K562 (cell line): ENCODE measurements around the gene GRHL3. TPM values are rescaled to one million over a fixed set of nuclear protein-coding genes. Genes with fewer than 3 reads are reported as not detected.

Experiments used
- ATAC-seq: fragments of 200-7000 bp; cut with Tn5 transposase; 3 replicates; pipeline ENCODE4 v1.9.1; 2020; ENCODE audit warnings: moderate library complexity
- BruUV-seq: library from RNA; stranded (reverse); fragments of 400-500 nt; replicated peaks from 2 replicates; lab custom pipeline; 2021; lab: Mats Ljungman, UMichigan
- CTCF ChIA-PET: fragments of 300-600 bp; formaldehyde crosslinking; extraction: SDS; loops from one replicate; lab custom pipeline; 2021; ENCODE audit warnings: low intra/inter-chr PET ratio; lab: Yijun Ruan, JAX
- POLR2A ChIA-PET: fragments of 300-600, 350-650 bp; sonication (Branson Sonifier 250); formaldehyde crosslinking; extraction: SDS; loops from one replicate; lab custom pipeline; 2021; ENCODE audit warnings: antibody characterized with exemption, inconsistent platforms; lab: Yijun Ruan, JAX
- DNase-seq, 4 experiments: peaks; one replicate each; pipeline versions ENCODE4 v3.0.0 to v3.0.0-alpha.2; 2011 to 2018; ENCODE audit warnings: low spot score in 3 of 4, mixed read lengths in 3 of 4; ENCODE audit errors: extremely low read depth in 1 of 4
- FAIRE-seq: peaks from 2 replicates; lab custom pipeline; 2011; peaks lifted over from hg19 to GRCh38; lab: Jason Lieb, UNC
- H2AFZ ChIP-seq: 2 replicates; pipeline ENCODE4 v1.6.0; 2011; ENCODE audit warnings: low read depth, low read length, control low read depth, inconsistent platforms
- H3K27ac ChIP-seq: fragments of 200-600 bp; 3 replicates; pipeline ENCODE4 v1.8.0; 2011; ENCODE audit warnings: low read depth, mild to moderate bottlenecking, control low read depth, inconsistent platforms, low read length, moderate library complexity, mixed read lengths; ENCODE audit errors: extremely low read depth
- H3K27me3 ChIP-seq, 2 experiments: fragments of 300-600 bp in 1 of 2; 2 replicates in 1 of 2; 3 replicates in 1 of 2; pipeline versions ENCODE4 v1.6.0 to v1.8.0; 2011; ENCODE audit warnings: inconsistent platforms in 2 of 2, low read length in 2 of 2, mild to moderate bottlenecking in 1 of 2, mixed read lengths in 1 of 2, moderate library complexity in 1 of 2; ENCODE audit not compliant: control insufficient read depth in 2 of 2, insufficient read depth in 2 of 2
- H3K36me3 ChIP-seq: fragments of 300-600 bp; 3 replicates; pipeline ENCODE4 v1.8.0; 2011; ENCODE audit warnings: mild to moderate bottlenecking, low read length, inconsistent platforms; ENCODE audit not compliant: control insufficient read depth, insufficient read depth
- H3K4me1 ChIP-seq, 2 experiments: fragments of 200-600 bp in 1 of 2; replicated peaks in 1 of 2; 2 replicates in 1 of 2; 3 replicates in 1 of 2; pipeline versions ENCODE4 v1.5.1 to v1.8.0; 2011; ENCODE audit warnings: inconsistent platforms in 2 of 2, low read length in 2 of 2, mild to moderate bottlenecking in 1 of 2, mixed read lengths in 1 of 2, moderate library complexity in 1 of 2; ENCODE audit not compliant: control insufficient read depth in 2 of 2, insufficient read depth in 2 of 2
- H3K4me2 ChIP-seq: 2 replicates; pipeline ENCODE4 v1.6.1; 2011; ENCODE audit warnings: low read length, control low read depth, inconsistent platforms, mixed read lengths; ENCODE audit not compliant: insufficient read depth
- H3K4me3 ChIP-seq: fragments of 200-600 bp; sonication (generic), shearing (Covaris generic); 2 replicates; pipeline ENCODE4 v1.5.1; 2016; ENCODE audit warnings: control low read depth, inconsistent platforms
- H3K79me2 ChIP-seq: fragments of 200-600 bp; 3 replicates; pipeline ENCODE4 v1.8.0; 2011; ENCODE audit warnings: low read length, inconsistent platforms; ENCODE audit not compliant: control insufficient read depth, insufficient read depth
- H3K9ac ChIP-seq, 2 experiments: 2 replicates each; pipeline versions ENCODE4 v1.6.0 to v1.6.1; 2011; ENCODE audit warnings: low read depth in 2 of 2, low read length in 2 of 2, control low read depth in 1 of 2, inconsistent platforms in 1 of 2, mild to moderate bottlenecking in 1 of 2, mixed read lengths in 1 of 2; ENCODE audit not compliant: insufficient read depth in 1 of 2
- H3K9me1 ChIP-seq: one replicate; pipeline ENCODE4 v1.6.0; 2011; ENCODE audit warnings: inconsistent platforms, mild to moderate bottlenecking, low read length, moderate library complexity; ENCODE audit not compliant: control insufficient read depth, insufficient read depth
- H3K9me3 ChIP-seq: replicated peaks from 2 replicates; pipeline ENCODE4 v1.5.1; 2011; ENCODE audit warnings: low read depth, low read length, inconsistent platforms; ENCODE audit not compliant: control insufficient read depth, insufficient read depth
- H4K20me1 ChIP-seq: replicated peaks from 2 replicates; pipeline ENCODE4 v1.6.1; 2011; ENCODE audit warnings: low read length, inconsistent platforms, mixed read lengths; ENCODE audit not compliant: control insufficient read depth, insufficient read depth
- BACH1 ChIP-seq: fragments of 200-800 bp; sonication (Bioruptor generic); IDR thresholded peaks from 2 replicates; pipeline ENCODE4 v1.6.1; 2016; ENCODE audit warnings: missing genetic modification characterization, missing compliant biosample characterization
- ZNF384 ChIP-seq: IDR thresholded peaks from 2 replicates; pipeline ENCODE4 v1.6.1; 2012; ENCODE audit warnings: low read depth, low read length, improper control_type of control experiment
- WGBS: fragments of 100-300 bp; shearing (Covaris generic); methylation state at CpG from one replicate; pipeline ENCODE4 v1.1.6; 2016; ENCODE audit warnings: low coverage, mixed read lengths; ENCODE audit not compliant: insufficient coverage; ENCODE audit errors: missing lambda C conversion rate; 5-methylcytosine and 5-hydroxymethylcytosine counted together
- in situ Hi-C: fragments of 300-500 bp; cut with MboI; formaldehyde crosslinking; loops from 4 replicates; pipeline ENCODE4 v1.15.0; 2018; ENCODE audit warnings: inconsistent platforms, mixed read lengths
- intact Hi-C: fragments of 100-400 bp; cut with micrococcal nuclease; formaldehyde crosslinking; loops from 2 replicates; pipeline ENCODE4 v1.14.2; 2022
- polyA plus RNA-seq, 8 experiments: library from polyadenylated mRNA; depleted of rRNA in 4 of 8; stranded (reverse) in 5 of 8; unstranded in 3 of 8; fragments of >200 nt; fragmentation: Nextera tagmentation in 2 of 8; fragmentation: Illumina TruSeq in 1 of 8; extraction: Ambion mirVana in 2 of 8; extraction: Trizol in 1 of 8; gene quantifications; 2 replicates each; pipeline versions ENCODE4 v1.2.1 to v1.2.3, GENCODE V29; 2011 to 2014; ENCODE audit warnings: inconsistent platforms in 1 of 8, missing spikeins in 1 of 8
- total RNA-seq, 7 experiments: library from RNA; depleted of rRNA in 6 of 7; stranded (reverse); fragments of >200 nt in 6 of 7; fragmentation: Illumina TruSeq in 2 of 7; extraction: Trizol in 2 of 7; gene quantifications; 2 replicates each; pipeline versions ENCODE4 v1.2.1 to v1.2.3, GENCODE V29; 2011 to 2021; ENCODE audit warnings: low replicate concordance in 1 of 7
- TF ChIP-seq, protein P1 (sequence below): sonication (generic); IDR thresholded peaks from 2 replicates; pipeline ENCODE4 v1.6.1; 2016

Gene GRHL3
- total and polyA plus RNA-seq, 9 of the 15 experiments (the other 6 are each of a cell fraction or from before 2014, with no cell fraction given): 0.01 to 0.04 TPM; not detected in 7

DNA sequence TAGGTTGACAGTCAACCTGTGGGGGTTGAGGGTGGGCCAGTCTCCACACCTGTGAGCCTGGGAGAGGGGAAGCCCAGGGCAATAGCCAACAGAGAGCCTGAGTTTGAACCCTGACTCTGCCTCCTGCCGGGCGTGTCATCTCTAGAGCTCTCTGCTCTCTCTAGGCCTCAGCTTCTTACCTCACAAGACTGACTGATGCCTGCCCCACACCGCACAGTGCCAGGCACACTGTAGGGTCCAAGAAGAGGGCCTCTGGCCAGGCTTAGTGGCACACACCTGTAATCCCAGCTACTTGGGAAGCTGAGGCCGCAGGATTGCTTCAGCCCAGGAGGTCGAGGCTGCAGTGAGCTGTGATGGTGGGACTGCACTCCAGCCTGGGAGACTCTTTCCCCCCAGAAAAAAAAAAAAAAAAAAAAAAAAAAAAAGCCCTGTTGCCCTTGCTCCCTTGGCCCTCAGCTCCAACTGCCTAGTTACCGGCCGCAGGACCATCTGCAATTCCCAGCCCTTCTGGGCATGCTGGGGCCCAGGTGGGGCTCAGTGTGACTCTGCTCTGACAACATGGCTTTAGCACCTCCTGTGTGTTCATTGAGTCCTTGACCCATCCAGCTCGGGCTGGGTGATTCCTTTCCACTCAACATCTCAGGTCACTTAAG lies 25.1 kb downstream of the GRHL3 start:
- no peaks in the 10 kb centered on the region for H3K79me2 ChIP-seq
- H3K9ac ChIP-seq: no peak overlapping the region
- in situ Hi-C loops: no loop called here
- 5% methylated on average over 8 of the region's 8 CpGs for WGBS
- intact Hi-C loops: no loop called here
- CTCF ChIA-PET: no interaction called here
- H3K27me3 ChIP-seq: peaks cover 30 to 85% of the 10 kb centered on the region in 2 experiments
- H4K20me1 ChIP-seq: peaks cover 16% of the 10 kb centered on the region
- ATAC-seq (peak; percentile 44), FAIRE-seq (no peak), DNase-seq (no peak)
- POLR2A ChIA-PET: interaction anchor here (0.6 to 1.1 kb wide), 2 partner anchors 136 to 142 kb away, joined by 3 to 4 read pairs; no protein-coding TSS in a partner anchor
- TF ChIP-seq BACH1 (tag): no peak
- 0 out of 2 replicates have a peak, but pooled peaks have one; percentile 10 for TF ChIP-seq ZNF384
- H2AFZ ChIP-seq: no peak overlapping the region
- no peaks in the 10 kb centered on the region for H3K9me3 ChIP-seq
- H3K4me2 ChIP-seq: no peak overlapping the region
- no peak overlapping the region for H3K27ac ChIP-seq
- no peaks in the 10 kb centered on the region for H3K9me1 ChIP-seq
- H3K4me1 ChIP-seq: peaks cover 0 to 13% of the 10 kb centered on the region in 2 experiments; a peak in 2 of 5 replicates
- H3K36me3 ChIP-seq: no peaks in the 10 kb centered on the region
- BruUV-seq: no TSS peak
- H3K4me3 ChIP-seq: no peak overlapping the region

GRCh38 chr1:24345334-24345733 lies 26.2 kb downstream of the GRHL3 start:
- TF ChIP-seq, protein P1, sequence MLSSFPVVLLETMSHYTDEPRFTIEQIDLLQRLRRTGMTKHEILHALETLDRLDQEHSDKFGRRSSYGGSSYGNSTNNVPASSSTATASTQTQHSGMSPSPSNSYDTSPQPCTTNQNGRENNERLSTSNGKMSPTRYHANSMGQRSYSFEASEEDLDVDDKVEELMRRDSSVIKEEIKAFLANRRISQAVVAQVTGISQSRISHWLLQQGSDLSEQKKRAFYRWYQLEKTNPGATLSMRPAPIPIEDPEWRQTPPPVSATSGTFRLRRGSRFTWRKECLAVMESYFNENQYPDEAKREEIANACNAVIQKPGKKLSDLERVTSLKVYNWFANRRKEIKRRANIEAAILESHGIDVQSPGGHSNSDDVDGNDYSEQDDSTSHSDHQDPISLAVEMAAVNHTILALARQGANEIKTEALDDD: no peak
- intact Hi-C loops: no loop called here
- ATAC-seq (no peak), DNase-seq (no peak), FAIRE-seq (no peak)
- Histone ChIP-seq H3K27ac (no peak overlapping the region), H3K4me1 (peaks cover 0 to 13% of the 10 kb centered on the region in 2 experiments; a peak in 2 of 5 replicates), H3K9me3 (no peaks in the 10 kb centered on the region), H2AFZ (no peak overlapping the region), H3K9me1 (no peaks in the 10 kb centered on the region), H3K9ac (no peak overlapping the region), H4K20me1 (peaks cover 15% of the 10 kb centered on the region), H3K36me3 (no peaks in the 10 kb centered on the region), H3K4me2 (no peak overlapping the region), H3K79me2 (no peaks in the 10 kb centered on the region), H3K27me3 (peaks cover 34 to 86% of the 10 kb centered on the region in 2 experiments), H3K4me3 (no peak overlapping the region)
- in situ Hi-C loops: no loop called here
- ChIA-PET CTCF (no interaction called here), POLR2A (no interaction called here)
- WGBS: 0% methylated on average over 5 of the region's 5 CpGs
- BruUV-seq: no TSS peak
